HepG2 (cell line): Measurements from ENCODE around the gene QRFPR. TPM values are rescaled to one million over a fixed set of nuclear protein-coding genes. Genes with fewer than 3 reads are reported as not detected.

Experiments used
- ATAC-seq: fragments of 200-7000 bp; cut with Tn5 transposase; 3 replicates; pipeline ENCODE4 v1.9.1; 2020; ENCODE audit warnings: mild to moderate bottlenecking, moderate library complexity
- BruUV-seq: library from RNA; stranded (reverse); fragments of 400-500 nt; replicated peaks from 2 replicates; lab custom pipeline; 2021; lab: Mats Ljungman, UMichigan
- CTCF ChIA-PET: fragments of 300-600 bp; formaldehyde crosslinking; extraction: SDS; loops from one replicate; lab custom pipeline; 2021; ENCODE audit warnings: low total read pairs, inconsistent platforms, low intra/inter-chr PET ratio; lab: Yijun Ruan, JAX
- POLR2A ChIA-PET: fragments of 350-600 bp; sonication (Branson Sonifier 250); formaldehyde crosslinking; loops from one replicate; lab custom pipeline; 2020; ENCODE audit warnings: antibody characterized with exemption, inconsistent platforms; lab: Yijun Ruan, JAX
- DNase-seq: peaks from one replicate; pipeline ENCODE4 v3.0.0-alpha.2; 2015; ENCODE audit warnings: low spot score
- FAIRE-seq: peaks from 3 replicates; lab custom pipeline; 2011; peaks lifted over from hg19 to GRCh38; lab: Jason Lieb, UNC
- H2AFZ ChIP-seq: one replicate; pipeline ENCODE4 v1.6.1; 2011; ENCODE audit warnings: low read length, inconsistent platforms
- H3K27ac ChIP-seq: fragments of 300-600 bp; 3 replicates; pipeline ENCODE4 v1.8.0; 2011; ENCODE audit warnings: mixed run types, mild to moderate bottlenecking, mixed read lengths, low read length, inconsistent platforms; ENCODE audit not compliant: insufficient read depth; ENCODE audit errors: extremely low read length
- H3K27me3 ChIP-seq, 2 experiments: fragments of 200-600 bp in 1 of 2; 2 replicates in 1 of 2; 3 replicates in 1 of 2; pipeline versions ENCODE4 v1.6.0 to v1.8.0; 2011; ENCODE audit warnings: low read length in 2 of 2, mild to moderate bottlenecking in 2 of 2, moderate library complexity in 2 of 2, inconsistent platforms in 1 of 2; ENCODE audit not compliant: insufficient read depth in 2 of 2, control insufficient read depth in 1 of 2
- H3K36me3 ChIP-seq, 2 experiments: fragments of 200-600 bp in 1 of 2; replicated peaks in 1 of 2; 2 replicates in 1 of 2; 3 replicates in 1 of 2; pipeline versions ENCODE4 v1.5.1 to v1.8.0; 2011; ENCODE audit warnings: low read length in 2 of 2, inconsistent platforms in 1 of 2; ENCODE audit not compliant: insufficient read depth in 2 of 2, control insufficient read depth in 1 of 2
- H3K4me1 ChIP-seq: 2 replicates; pipeline ENCODE4 v1.5.1; 2012; ENCODE audit warnings: low read length, inconsistent platforms; ENCODE audit not compliant: insufficient read depth
- H3K4me2 ChIP-seq: 2 replicates; pipeline ENCODE4 v1.6.0; 2011; ENCODE audit warnings: low read depth, low read length, inconsistent platforms
- H3K4me3 ChIP-seq, 3 experiments: fragments of 200-600 bp in 1 of 3; sonication (generic), shearing (Covaris generic) in 1 of 3; replicated peaks in 1 of 3; 2 replicates each; pipeline ENCODE4 v1.5.1; 2011 to 2016; ENCODE audit warnings: low read length in 3 of 3, inconsistent platforms in 2 of 3, low read depth in 2 of 3, mild to moderate bottlenecking in 2 of 3, control low read depth in 1 of 3, mixed read lengths in 1 of 3; ENCODE audit not compliant: insufficient read depth in 1 of 3
- H3K79me2 ChIP-seq: one replicate; pipeline ENCODE4 v1.6.1; 2011; ENCODE audit warnings: low read length, inconsistent platforms; ENCODE audit not compliant: insufficient read depth
- H3K9ac ChIP-seq: 2 replicates; pipeline ENCODE4 v1.6.0; 2011; ENCODE audit warnings: mild to moderate bottlenecking, low read depth, low read length, inconsistent platforms; ENCODE audit not compliant: insufficient read depth
- H3K9me3 ChIP-seq: 2 replicates; pipeline ENCODE4 v1.5.1; 2012; ENCODE audit warnings: mild to moderate bottlenecking, low read length
- H4K20me1 ChIP-seq: 2 replicates; pipeline ENCODE4 v1.6.0; 2011; ENCODE audit warnings: inconsistent platforms, mild to moderate bottlenecking, low read length, moderate library complexity; ENCODE audit not compliant: insufficient read depth
- HOXA3 ChIP-seq: sonication (generic); formaldehyde crosslinking; IDR thresholded peaks from 2 replicates; pipeline ENCODE4 v1.5.0; 2020; ENCODE audit warnings: missing genetic modification reagents
- KDM2A ChIP-seq: sonication (generic); formaldehyde crosslinking; IDR thresholded peaks from 2 replicates; pipeline ENCODE4 v1.4.0; 2020; ENCODE audit warnings: low read depth, missing genetic modification reagents, borderline replicate concordance
- ZNF232 ChIP-seq: sonication (generic); formaldehyde crosslinking; IDR thresholded peaks from 2 replicates; pipeline ENCODE4 v1.4.0; 2020; ENCODE audit warnings: missing genetic modification reagents, borderline replicate concordance
- ZNF652 ChIP-seq: IDR thresholded peaks from 2 replicates; pipeline ENCODE4 v1.6.1; 2016; ENCODE audit warnings: low read depth, borderline replicate concordance
- WGBS: methylation state at CpG from one replicate; pipeline ENCODE4 v1.1.6; 2017; ENCODE audit warnings: low lambda C conversion rate; 5-methylcytosine and 5-hydroxymethylcytosine counted together
- in situ Hi-C: cut with HindIII; loops from 2 replicates; pipeline ENCODE4 v1.10.0; 2017; ENCODE audit warnings: low pct_unique_long_range_greater_than_20kb; ENCODE audit not compliant: extremely low pct_ligation_motif_present
- intact Hi-C: fragments of 100-400 bp; cut with micrococcal nuclease; formaldehyde crosslinking; loops from one replicate; pipeline ENCODE4 v1.10.0; 2022; ENCODE audit not compliant: unreplicated experiment
- polyA plus RNA-seq, 8 experiments: library from polyadenylated mRNA; depleted of rRNA in 3 of 8; stranded (reverse) in 7 of 8; unstranded in 1 of 8; fragments of >200 nt; fragmentation: Illumina TruSeq in 4 of 8; extraction: Trizol in 4 of 8; gene quantifications; 2 replicates each; pipeline versions ENCODE4 v1.2.1 to v1.2.3, GENCODE V29; 2011 to 2016; ENCODE audit warnings: low read depth in 4 of 8, missing spikeins in 1 of 8, mixed read lengths in 1 of 8; ENCODE audit not compliant: insufficient read depth in 1 of 8
- total RNA-seq, 5 experiments: library from RNA; depleted of rRNA; stranded (reverse); fragments of >200 nt; fragmentation: Illumina TruSeq; extraction: Trizol; gene quantifications; 2 replicates each; pipeline ENCODE4 v1.2.3, GENCODE V29; 2016; ENCODE audit warnings: low read depth in 1 of 5
- TF ChIP-seq, protein P1 (sequence below): sonication (generic); formaldehyde crosslinking; IDR thresholded peaks from 2 replicates; pipeline ENCODE4 v1.5.0; 2020; ENCODE audit warnings: missing genetic modification reagents
- TF ChIP-seq, protein P2 (sequence below): sonication (generic); formaldehyde crosslinking; IDR thresholded peaks from 2 replicates; pipeline ENCODE4 v1.4.0; 2020; ENCODE audit warnings: missing genetic modification reagents, borderline replicate concordance

Gene QRFPR
- total and polyA plus RNA-seq, 2 of the 13 experiments (the other 11 are each of a cell fraction or from before 2014, with no cell fraction given) = not detected

DNA sequence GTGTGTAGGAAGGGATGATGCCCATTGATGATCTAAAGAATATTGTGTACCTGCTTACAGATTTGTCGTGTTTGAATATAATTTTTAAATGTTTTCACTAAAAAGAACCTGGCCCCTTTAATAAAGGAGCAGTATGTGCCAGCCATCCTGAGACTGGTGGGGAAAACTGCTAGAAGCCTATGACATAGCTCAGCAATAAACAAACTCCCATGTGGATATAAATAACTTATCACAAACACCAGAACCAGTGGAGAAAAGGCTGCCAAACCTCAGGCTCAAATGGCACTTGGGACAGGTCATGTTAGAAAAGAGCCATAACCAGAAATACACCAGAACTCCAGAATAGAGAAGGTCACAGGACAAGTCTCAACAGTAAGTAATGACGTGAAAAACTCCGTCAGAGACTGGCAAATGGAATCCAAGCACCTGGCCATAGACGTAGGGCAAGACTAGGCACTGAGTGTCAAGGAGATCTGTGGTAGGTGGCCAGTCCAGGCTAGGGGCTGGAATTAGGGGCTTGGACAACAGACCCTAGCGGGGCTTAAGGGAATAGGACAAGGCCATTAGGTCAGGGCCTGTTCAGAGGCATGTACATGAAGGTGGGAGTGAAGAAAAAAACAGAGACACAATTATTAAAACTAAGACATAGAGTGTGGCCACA, 11.7 kb upstream of the QRFPR start:
- TF ChIP-seq, protein P1, sequence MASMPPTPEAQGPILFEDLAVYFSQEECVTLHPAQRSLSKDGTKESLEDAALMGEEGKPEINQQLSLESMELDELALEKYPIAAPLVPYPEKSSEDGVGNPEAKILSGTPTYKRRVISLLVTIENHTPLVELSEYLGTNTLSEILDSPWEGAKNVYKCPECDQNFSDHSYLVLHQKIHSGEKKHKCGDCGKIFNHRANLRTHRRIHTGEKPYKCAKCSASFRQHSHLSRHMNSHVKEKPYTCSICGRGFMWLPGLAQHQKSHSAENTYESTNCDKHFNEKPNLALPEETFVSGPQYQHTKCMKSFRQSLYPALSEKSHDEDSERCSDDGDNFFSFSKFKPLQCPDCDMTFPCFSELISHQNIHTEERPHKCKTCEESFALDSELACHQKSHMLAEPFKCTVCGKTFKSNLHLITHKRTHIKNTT (CRISPR knock-in tag) = no peak
- TF ChIP-seq ZNF232 (CRISPR knock-in tag) = no peak
- TF ChIP-seq ZNF652 (CRISPR knock-in tag) = no peak
- no peak for TF ChIP-seq HOXA3 (CRISPR knock-in tag)
- TF ChIP-seq, protein P2, sequence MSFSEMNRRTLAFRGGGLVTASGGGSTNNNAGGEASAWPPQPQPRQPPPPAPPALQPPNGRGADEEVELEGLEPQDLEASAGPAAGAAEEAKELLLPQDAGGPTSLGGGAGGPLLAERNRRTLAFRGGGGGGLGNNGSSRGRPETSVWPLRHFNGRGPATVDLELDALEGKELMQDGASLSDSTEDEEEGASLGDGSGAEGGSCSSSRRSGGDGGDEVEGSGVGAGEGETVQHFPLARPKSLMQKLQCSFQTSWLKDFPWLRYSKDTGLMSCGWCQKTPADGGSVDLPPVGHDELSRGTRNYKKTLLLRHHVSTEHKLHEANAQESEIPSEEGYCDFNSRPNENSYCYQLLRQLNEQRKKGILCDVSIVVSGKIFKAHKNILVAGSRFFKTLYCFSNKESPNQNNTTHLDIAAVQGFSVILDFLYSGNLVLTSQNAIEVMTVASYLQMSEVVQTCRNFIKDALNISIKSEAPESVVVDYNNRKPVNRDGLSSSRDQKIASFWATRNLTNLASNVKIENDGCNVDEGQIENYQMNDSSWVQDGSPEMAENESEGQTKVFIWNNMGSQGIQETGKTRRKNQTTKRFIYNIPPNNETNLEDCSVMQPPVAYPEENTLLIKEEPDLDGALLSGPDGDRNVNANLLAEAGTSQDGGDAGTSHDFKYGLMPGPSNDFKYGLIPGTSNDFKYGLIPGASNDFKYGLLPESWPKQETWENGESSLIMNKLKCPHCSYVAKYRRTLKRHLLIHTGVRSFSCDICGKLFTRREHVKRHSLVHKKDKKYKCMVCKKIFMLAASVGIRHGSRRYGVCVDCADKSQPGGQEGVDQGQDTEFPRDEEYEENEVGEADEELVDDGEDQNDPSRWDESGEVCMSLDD (CRISPR knock-in tag) = no peak
- TF ChIP-seq KDM2A (CRISPR knock-in tag) = no peak
- Histone ChIP-seq H3K27ac (no peak overlapping the region), H3K9me3 (no peaks in the 10 kb centered on the region), H3K9ac (no peak overlapping the region), H3K27me3 (no peaks in the 10 kb centered on the region), H4K20me1 (no peaks in the 10 kb centered on the region), H3K36me3 (no peaks in the 10 kb centered on the region), H3K4me2 (no peak overlapping the region), H3K79me2 (no peaks in the 10 kb centered on the region), H3K4me3 (no peak overlapping the region), H2AFZ (no peak overlapping the region), H3K4me1 (no peaks in the 10 kb centered on the region)
- CTCF ChIA-PET = no interaction called here
- in situ Hi-C loops = no loop called here
- no TSS peak for BruUV-seq
- 0% methylated on average over 5 of the region's 5 CpGs for WGBS
- DNase-seq = no peak
- intact Hi-C loops = no loop called here
- no peak for FAIRE-seq
- no peak for ATAC-seq
- POLR2A ChIA-PET = no interaction called here
